GM12878 (cell line): ENCODE measurements around the gene TBC1D32. TPM values are rescaled to one million over a fixed set of nuclear protein-coding genes. Genes with fewer than 3 reads are reported as not detected.

Source experiments
- ATAC-seq: fragments of 200-7000 bp; cut with Tn5 transposase; 3 replicates; pipeline ENCODE4 v1.9.1; 2020; ENCODE audit warnings: mild to moderate bottlenecking, moderate library complexity
- BruUV-seq: library from RNA; stranded (reverse); fragments of 400-500 nt; replicated peaks from 2 replicates; lab custom pipeline; 2021; lab: Mats Ljungman, UMichigan
- CTCF ChIA-PET: fragments of 300-600 bp; sonication (Branson Sonifier 250); formaldehyde crosslinking; extraction: SDS; loops from one replicate; lab custom pipeline; 2021; ENCODE audit warnings: inconsistent platforms; lab: Yijun Ruan, JAX
- POLR2A ChIA-PET: fragments of 350-600 bp; formaldehyde crosslinking; extraction: SDS; loops from one replicate; lab custom pipeline; 2021; ENCODE audit warnings: inconsistent platforms; lab: Charles Lee
- RAD21 ChIA-PET: fragments of 300-600 bp; sonication (Branson Sonifier 250); formaldehyde crosslinking; loops from one replicate; lab custom pipeline; 2023; ENCODE audit warnings: antibody characterized with exemption; ENCODE audit not compliant: unreplicated experiment; lab: Charles Lee
- SMC1A ChIA-PET: fragments of 300-600 bp; sonication (Branson Sonifier 250); formaldehyde crosslinking; loops from one replicate; lab custom pipeline; 2023; ENCODE audit not compliant: unreplicated experiment, uncharacterized antibody; lab: Charles Lee
- DNase-seq: peaks from one replicate; pipeline ENCODE4 v3.0.0-alpha.2; 2011; ENCODE audit warnings: low read depth, low spot score
- FAIRE-seq: peaks from 3 replicates; lab custom pipeline; 2011; peaks lifted over from hg19 to GRCh38; lab: Jason Lieb, UNC
- H2AFZ ChIP-seq: 2 replicates; pipeline ENCODE4 v1.6.0; 2011; ENCODE audit warnings: low read depth, low read length, control low read depth; ENCODE audit not compliant: control insufficient read depth
- H3K27ac ChIP-seq: 2 replicates; pipeline ENCODE4 v1.5.1; 2011; ENCODE audit warnings: control low read depth; ENCODE audit not compliant: control insufficient read depth, insufficient read depth
- H3K27me3 ChIP-seq, 2 experiments: replicated peaks in 1 of 2; 2 replicates each; pipeline versions ENCODE4 v1.6.0 to v1.6.1; 2011; ENCODE audit warnings: low read length in 1 of 2; ENCODE audit not compliant: control insufficient read depth in 2 of 2, insufficient read depth in 2 of 2
- H3K36me3 ChIP-seq, 2 experiments: 2 replicates each; pipeline ENCODE4 v1.5.1; 2011; ENCODE audit warnings: low read length in 1 of 2; ENCODE audit not compliant: control insufficient read depth in 2 of 2, insufficient read depth in 2 of 2
- H3K4me1 ChIP-seq: 2 replicates; pipeline ENCODE4 v1.6.1; 2011; ENCODE audit warnings: mild to moderate bottlenecking, low read length, moderate library complexity, mixed read lengths; ENCODE audit not compliant: control insufficient read depth, insufficient read depth
- H3K4me2 ChIP-seq: 2 replicates; pipeline ENCODE4 v1.6.0; 2011; ENCODE audit warnings: control low read depth; ENCODE audit not compliant: control insufficient read depth, insufficient read depth
- H3K4me3 ChIP-seq: fragments of 200-600 bp; sonication (generic); 2 replicates; pipeline ENCODE4 v1.5.1; 2016
- H3K79me2 ChIP-seq: 2 replicates; pipeline ENCODE4 v1.6.0; 2011; ENCODE audit warnings: low read length; ENCODE audit not compliant: control insufficient read depth, insufficient read depth
- H3K9ac ChIP-seq: 2 replicates; pipeline ENCODE4 v1.8.0; 2011; ENCODE audit warnings: low read length, control low read depth, mixed read lengths; ENCODE audit not compliant: control insufficient read depth, insufficient read depth
- H3K9me3 ChIP-seq: replicated peaks from 3 replicates; pipeline ENCODE4 v1.5.1; 2011; ENCODE audit warnings: mild to moderate bottlenecking, low read length; ENCODE audit not compliant: control insufficient read depth, insufficient read depth
- H4K20me1 ChIP-seq: 2 replicates; pipeline ENCODE4 v1.6.0; 2011; ENCODE audit not compliant: control insufficient read depth, insufficient read depth
- BRCA1 ChIP-seq: IDR thresholded peaks from 2 replicates; pipeline ENCODE4 v1.6.1; 2011; ENCODE audit warnings: low read depth, low read length, improper control_type of control experiment
- CHD1 ChIP-seq: IDR thresholded peaks from 2 replicates; pipeline ENCODE4 v1.6.1; 2012; ENCODE audit warnings: low read depth, low read length, improper control_type of control experiment
- CREM ChIP-seq: IDR thresholded peaks from 2 replicates; pipeline ENCODE4 v1.6.1; 2014; ENCODE audit warnings: antibody characterized with exemption, low read depth
- EED ChIP-seq: sonication (generic); IDR thresholded peaks from 2 replicates; pipeline ENCODE4 v1.6.1; 2016; ENCODE audit warnings: antibody characterized with exemption, low read depth
- ETV6 ChIP-seq, 2 experiments: fragments of 450-650 bp in 1 of 2; IDR thresholded peaks in 1 of 2; conservative IDR thresholded peaks in 1 of 2; 2 replicates each; pipeline ENCODE4 v1.6.1; 2014; ENCODE audit warnings: antibody characterized with exemption in 1 of 2, borderline replicate concordance in 1 of 2, low read depth in 1 of 2, mild to moderate bottlenecking in 1 of 2, moderate library complexity in 1 of 2
- JUNB ChIP-seq: IDR thresholded peaks from 2 replicates; pipeline ENCODE4 v1.6.1; 2016; ENCODE audit warnings: antibody characterized with exemption, mild to moderate bottlenecking
- MYC ChIP-seq: IDR thresholded peaks from 2 replicates; pipeline ENCODE4 v1.6.1; 2011; ENCODE audit warnings: mild to moderate bottlenecking, low read length, moderate library complexity, inconsistent platforms; ENCODE audit not compliant: insufficient read depth, insufficient replicate concordance, insufficient read length, severe bottlenecking
- NR2C2 ChIP-seq: IDR thresholded peaks from 2 replicates; pipeline ENCODE4 v1.6.1; 2011; ENCODE audit warnings: borderline replicate concordance, low read depth; ENCODE audit not compliant: control insufficient read depth, insufficient read length
- PAX8 ChIP-seq: fragments of 450-650 bp; IDR thresholded peaks from 2 replicates; pipeline ENCODE4 v1.6.1; 2017; ENCODE audit warnings: mild to moderate bottlenecking, moderate library complexity
- SIN3A ChIP-seq: IDR thresholded peaks from 2 replicates; pipeline ENCODE4 v1.6.1; 2012; ENCODE audit warnings: low read depth, low read length, improper control_type of control experiment
- TAF1 ChIP-seq: IDR thresholded peaks from 2 replicates; pipeline ENCODE4 v1.6.1; 2011; ENCODE audit warnings: mild to moderate bottlenecking, low read depth, low read length, borderline replicate concordance
- TCF3 ChIP-seq: IDR thresholded peaks from 2 replicates; pipeline ENCODE4 v1.6.1; 2012; ENCODE audit warnings: low read depth, mild to moderate bottlenecking, low read length, borderline replicate concordance; ENCODE audit not compliant: insufficient read depth
- WGBS: methylation state at CpG from one replicate; pipeline ENCODE4 v1.1.6; 2016; ENCODE audit warnings: low lambda C conversion rate; ENCODE audit not compliant: insufficient replicate concordance, insufficient coverage; ENCODE audit errors: missing lambda C conversion rate; 5-methylcytosine and 5-hydroxymethylcytosine counted together
- in situ Hi-C: fragments of 300-500 bp; cut with MboI; formaldehyde crosslinking; loops from 9 replicates; pipeline ENCODE4 v1.14.3; 2018; ENCODE audit warnings: mixed read lengths
- intact Hi-C: fragments of 100-400 bp; cut with micrococcal nuclease; formaldehyde crosslinking; loops from one replicate; pipeline ENCODE4 v1.14.2; 2022; ENCODE audit not compliant: unreplicated experiment
- polyA plus RNA-seq, 11 experiments: library from polyadenylated mRNA; depleted of rRNA in 4 of 11; unstranded in 6 of 11; stranded (reverse) in 5 of 11; fragments of >200 nt; fragmentation: Nextera tagmentation in 4 of 11; fragmentation: Illumina TruSeq in 1 of 11; extraction: Ambion mirVana in 4 of 11; extraction: Trizol in 1 of 11; gene quantifications; 1 replicate in 1 of 11; 2 replicates in 10 of 11; pipeline versions ENCODE4 v1.2.1 to v1.2.3, GENCODE V29; 2011 to 2016; ENCODE audit warnings: inconsistent platforms in 2 of 11, missing spikeins in 2 of 11, low read depth in 1 of 11
- total RNA-seq, 4 experiments: library from RNA; depleted of rRNA in 3 of 4; stranded (reverse); fragments of >200 nt in 3 of 4; fragmentation: Illumina TruSeq in 1 of 4; extraction: Trizol in 1 of 4; gene quantifications; 2 replicates each; pipeline versions ENCODE4 v1.2.1 to v1.2.3, GENCODE V29; 2013 to 2021
- TF ChIP-seq, protein P1 (sequence below): fragments of 450-650 bp; IDR thresholded peaks from 2 replicates; pipeline ENCODE4 v1.6.1; 2017; ENCODE audit warnings: borderline replicate concordance
- TF ChIP-seq, protein P2 (sequence below): fragments of 450-650 bp; formaldehyde crosslinking; IDR thresholded peaks from 2 replicates; pipeline ENCODE4 v1.4.0; 2020; ENCODE audit warnings: mild to moderate bottlenecking, moderate library complexity
- TF ChIP-seq, protein P3 (sequence below): IDR thresholded peaks from 2 replicates; pipeline ENCODE4 v1.6.1; 2011; ENCODE audit warnings: low read depth, low read length, improper control_type of control experiment, borderline replicate concordance
- TF ChIP-seq, protein P4 (sequence below): fragments of 450-650 bp; IDR thresholded peaks from 2 replicates; pipeline ENCODE4 v1.6.1; 2014; ENCODE audit warnings: mild to moderate bottlenecking
- TF ChIP-seq, protein P5 (sequence below): IDR thresholded peaks from 2 replicates; pipeline ENCODE4 v1.6.1; 2012; ENCODE audit warnings: low read length, inconsistent platforms

Gene TBC1D32
- total and polyA plus RNA-seq, 10 of the 15 experiments (the other 5 are each of a cell fraction or from before 2014, with no cell fraction given) = 2.2 to 10.2 (median 4.1) TPM

DNA sequence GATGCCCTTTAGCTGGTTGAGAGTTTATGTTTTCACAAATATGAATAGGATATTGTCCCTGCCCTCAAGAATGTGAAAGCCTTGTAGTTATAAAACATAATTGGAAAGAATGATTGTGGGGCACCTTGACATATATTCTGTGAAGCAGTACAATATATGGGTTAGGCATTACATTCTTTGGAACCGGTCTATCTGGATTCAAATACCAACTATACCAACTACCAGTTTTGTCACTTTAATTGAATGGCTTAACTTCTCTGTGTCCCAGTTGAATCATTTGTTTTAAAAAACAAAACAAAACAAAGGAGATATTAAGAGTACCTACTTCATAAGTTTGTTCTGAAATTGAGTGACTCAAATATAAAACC is 146.5 kb downstream of the TBC1D32 start:
- Histone ChIP-seq H2AFZ (no peak overlapping the region), H3K9ac (no peak overlapping the region), H3K4me3 (no peak overlapping the region), H3K4me2 (no peak overlapping the region), H3K27ac (no peak overlapping the region), H3K9me3 (no peaks in the 10 kb centered on the region), H3K36me3 (no peaks in the 10 kb centered on the region), H3K79me2 (no peaks in the 10 kb centered on the region), H4K20me1 (no peaks in the 10 kb centered on the region), H3K27me3 (no peaks in the 10 kb centered on the region), H3K4me1 (no peaks in the 10 kb centered on the region)
- DNase-seq (no peak), ATAC-seq (no peak), FAIRE-seq (no peak)
- RAD21 ChIA-PET = no interaction called here
- SMC1A ChIA-PET = no interaction called here
- POLR2A ChIA-PET = interaction anchor here (0.7 kb wide), 1 partner anchor 52 kb away, joined by 6 read pairs; no protein-coding TSS in a partner anchor
- BruUV-seq = no TSS peak
- TF ChIP-seq, protein P1, sequence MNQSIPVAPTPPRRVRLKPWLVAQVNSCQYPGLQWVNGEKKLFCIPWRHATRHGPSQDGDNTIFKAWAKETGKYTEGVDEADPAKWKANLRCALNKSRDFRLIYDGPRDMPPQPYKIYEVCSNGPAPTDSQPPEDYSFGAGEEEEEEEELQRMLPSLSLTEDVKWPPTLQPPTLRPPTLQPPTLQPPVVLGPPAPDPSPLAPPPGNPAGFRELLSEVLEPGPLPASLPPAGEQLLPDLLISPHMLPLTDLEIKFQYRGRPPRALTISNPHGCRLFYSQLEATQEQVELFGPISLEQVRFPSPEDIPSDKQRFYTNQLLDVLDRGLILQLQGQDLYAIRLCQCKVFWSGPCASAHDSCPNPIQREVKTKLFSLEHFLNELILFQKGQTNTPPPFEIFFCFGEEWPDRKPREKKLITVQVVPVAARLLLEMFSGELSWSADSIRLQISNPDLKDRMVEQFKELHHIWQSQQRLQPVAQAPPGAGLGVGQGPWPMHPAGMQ = no peak
- TF ChIP-seq EED (no peak), BRCA1 (no peak), CREM (no peak), ETV6 (conservative IDR thresholded peaks at IDR 0.05 in 1 of 2, IDR thresholded peaks at IDR 0.05 in 1 of 2; ENCODE audit: borderline replicate concordance in 1 of 2, low read depth in 1 of 2) (no peak), JUNB (no peak), PAX8 (no peak), CHD1 (no peak), MYC (no peak), TCF3 (no peak), SIN3A (no peak), TAF1 (no peak), NR2C2 (no peak)
- TF ChIP-seq, protein P2, sequence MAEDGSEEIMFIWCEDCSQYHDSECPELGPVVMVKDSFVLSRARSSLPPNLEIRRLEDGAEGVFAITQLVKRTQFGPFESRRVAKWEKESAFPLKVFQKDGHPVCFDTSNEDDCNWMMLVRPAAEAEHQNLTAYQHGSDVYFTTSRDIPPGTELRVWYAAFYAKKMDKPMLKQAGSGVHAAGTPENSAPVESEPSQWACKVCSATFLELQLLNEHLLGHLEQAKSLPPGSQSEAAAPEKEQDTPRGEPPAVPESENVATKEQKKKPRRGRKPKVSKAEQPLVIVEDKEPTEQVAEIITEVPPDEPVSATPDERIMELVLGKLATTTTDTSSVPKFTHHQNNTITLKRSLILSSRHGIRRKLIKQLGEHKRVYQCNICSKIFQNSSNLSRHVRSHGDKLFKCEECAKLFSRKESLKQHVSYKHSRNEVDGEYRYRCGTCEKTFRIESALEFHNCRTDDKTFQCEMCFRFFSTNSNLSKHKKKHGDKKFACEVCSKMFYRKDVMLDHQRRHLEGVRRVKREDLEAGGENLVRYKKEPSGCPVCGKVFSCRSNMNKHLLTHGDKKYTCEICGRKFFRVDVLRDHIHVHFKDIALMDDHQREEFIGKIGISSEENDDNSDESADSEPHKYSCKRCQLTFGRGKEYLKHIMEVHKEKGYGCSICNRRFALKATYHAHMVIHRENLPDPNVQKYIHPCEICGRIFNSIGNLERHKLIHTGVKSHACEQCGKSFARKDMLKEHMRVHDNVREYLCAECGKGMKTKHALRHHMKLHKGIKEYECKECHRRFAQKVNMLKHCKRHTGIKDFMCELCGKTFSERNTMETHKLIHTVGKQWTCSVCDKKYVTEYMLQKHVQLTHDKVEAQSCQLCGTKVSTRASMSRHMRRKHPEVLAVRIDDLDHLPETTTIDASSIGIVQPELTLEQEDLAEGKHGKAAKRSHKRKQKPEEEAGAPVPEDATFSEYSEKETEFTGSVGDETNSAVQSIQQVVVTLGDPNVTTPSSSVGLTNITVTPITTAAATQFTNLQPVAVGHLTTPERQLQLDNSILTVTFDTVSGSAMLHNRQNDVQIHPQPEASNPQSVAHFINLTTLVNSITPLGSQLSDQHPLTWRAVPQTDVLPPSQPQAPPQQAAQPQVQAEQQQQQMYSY (CRISPR knock-in tag) = no peak
- TF ChIP-seq, protein P3, sequence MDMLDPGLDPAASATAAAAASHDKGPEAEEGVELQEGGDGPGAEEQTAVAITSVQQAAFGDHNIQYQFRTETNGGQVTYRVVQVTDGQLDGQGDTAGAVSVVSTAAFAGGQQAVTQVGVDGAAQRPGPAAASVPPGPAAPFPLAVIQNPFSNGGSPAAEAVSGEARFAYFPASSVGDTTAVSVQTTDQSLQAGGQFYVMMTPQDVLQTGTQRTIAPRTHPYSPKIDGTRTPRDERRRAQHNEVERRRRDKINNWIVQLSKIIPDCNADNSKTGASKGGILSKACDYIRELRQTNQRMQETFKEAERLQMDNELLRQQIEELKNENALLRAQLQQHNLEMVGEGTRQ = no peak
- TF ChIP-seq, protein P4, sequence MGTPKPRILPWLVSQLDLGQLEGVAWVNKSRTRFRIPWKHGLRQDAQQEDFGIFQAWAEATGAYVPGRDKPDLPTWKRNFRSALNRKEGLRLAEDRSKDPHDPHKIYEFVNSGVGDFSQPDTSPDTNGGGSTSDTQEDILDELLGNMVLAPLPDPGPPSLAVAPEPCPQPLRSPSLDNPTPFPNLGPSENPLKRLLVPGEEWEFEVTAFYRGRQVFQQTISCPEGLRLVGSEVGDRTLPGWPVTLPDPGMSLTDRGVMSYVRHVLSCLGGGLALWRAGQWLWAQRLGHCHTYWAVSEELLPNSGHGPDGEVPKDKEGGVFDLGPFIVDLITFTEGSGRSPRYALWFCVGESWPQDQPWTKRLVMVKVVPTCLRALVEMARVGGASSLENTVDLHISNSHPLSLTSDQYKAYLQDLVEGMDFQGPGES = no peak
- TF ChIP-seq, protein P5, sequence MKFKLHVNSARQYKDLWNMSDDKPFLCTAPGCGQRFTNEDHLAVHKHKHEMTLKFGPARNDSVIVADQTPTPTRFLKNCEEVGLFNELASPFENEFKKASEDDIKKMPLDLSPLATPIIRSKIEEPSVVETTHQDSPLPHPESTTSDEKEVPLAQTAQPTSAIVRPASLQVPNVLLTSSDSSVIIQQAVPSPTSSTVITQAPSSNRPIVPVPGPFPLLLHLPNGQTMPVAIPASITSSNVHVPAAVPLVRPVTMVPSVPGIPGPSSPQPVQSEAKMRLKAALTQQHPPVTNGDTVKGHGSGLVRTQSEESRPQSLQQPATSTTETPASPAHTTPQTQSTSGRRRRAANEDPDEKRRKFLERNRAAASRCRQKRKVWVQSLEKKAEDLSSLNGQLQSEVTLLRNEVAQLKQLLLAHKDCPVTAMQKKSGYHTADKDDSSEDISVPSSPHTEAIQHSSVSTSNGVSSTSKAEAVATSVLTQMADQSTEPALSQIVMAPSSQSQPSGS = no peak
- WGBS = 100% methylated on average over 1 of the region's 1 CpG
- intact Hi-C loops (no loop called here), in situ Hi-C loops (no loop called here)
- CTCF ChIA-PET = no interaction called here
